ENCODE data around the gene PPP1R13L.
A peak's percentile ranks its signal among the peaks of the same experiment; 100 is the strongest.
"Not testable (repeated sequence)": the region's sequence is repeated elsewhere in the genome, so short reads cannot be mapped to it uniquely, and the experiment has no call there.

The PPP1R13L gene

DNA sequence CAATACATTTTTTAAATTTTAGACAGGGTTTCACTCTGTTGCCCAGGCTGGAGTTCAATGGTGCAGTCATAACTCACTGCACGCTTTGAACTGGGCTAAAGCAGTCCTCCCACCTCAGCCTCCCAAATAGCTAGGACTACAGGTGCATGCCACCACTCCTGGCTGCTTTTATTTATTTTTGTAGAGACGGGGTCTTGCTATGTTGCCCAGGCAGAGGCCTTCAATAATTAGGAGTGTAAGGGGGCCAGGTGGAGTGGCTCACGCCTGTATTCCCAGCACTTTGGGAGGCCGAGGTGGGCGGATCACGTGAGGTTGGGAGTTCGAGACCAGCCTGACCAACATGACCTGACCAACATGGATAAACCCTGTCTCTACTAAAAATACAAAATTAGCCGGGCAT lies 27.7 kb upstream of the PPP1R13L start:
- DNase-seq (ENCODE audit: low read depth, low spot score), result not testable (repeated sequence)

DNA sequence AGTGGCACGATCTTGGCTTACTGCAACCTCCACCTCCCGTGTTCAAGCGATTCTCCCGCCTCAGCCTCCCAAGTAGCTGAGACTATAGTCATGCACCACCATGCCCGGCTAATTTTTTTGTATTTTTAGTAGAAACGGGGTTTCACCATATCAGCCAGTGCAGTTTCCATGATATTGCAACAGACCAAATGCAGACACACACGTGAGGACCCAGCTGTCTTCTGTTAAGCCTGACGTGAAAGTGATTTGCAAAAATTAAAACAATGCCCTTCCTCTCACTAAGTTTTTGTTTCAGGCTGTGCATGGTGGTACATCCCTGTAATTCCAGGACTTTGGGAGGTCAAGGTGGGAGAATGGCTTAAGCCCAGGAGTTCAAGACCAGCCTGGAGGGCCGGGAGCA lies 26.1 kb upstream of the PPP1R13L start:
- DNase-seq (ENCODE audit: low read depth, low spot score), result not testable (repeated sequence)

DNA sequence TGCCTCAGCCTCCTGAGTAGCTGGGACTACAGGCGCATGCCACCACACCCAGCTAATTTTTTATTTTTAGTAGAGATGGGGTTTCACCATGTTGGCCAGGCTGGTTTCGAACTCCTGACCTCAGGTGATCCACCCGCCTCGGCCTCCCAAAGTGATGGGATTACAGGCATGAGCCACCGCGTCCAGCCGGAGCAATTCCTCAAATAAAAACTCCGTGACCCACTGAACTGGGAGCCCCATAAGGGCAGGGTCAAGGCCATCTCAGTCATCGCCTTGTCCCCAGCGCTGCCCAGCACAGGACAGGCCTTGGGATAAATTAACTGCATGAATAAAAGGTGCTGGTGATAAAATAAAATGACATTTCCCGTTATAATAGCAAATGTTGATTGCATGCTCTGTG lies 25.0 kb upstream of the PPP1R13L start:
- not testable (repeated sequence) for DNase-seq (ENCODE audit: low read depth, low spot score)

DNA sequence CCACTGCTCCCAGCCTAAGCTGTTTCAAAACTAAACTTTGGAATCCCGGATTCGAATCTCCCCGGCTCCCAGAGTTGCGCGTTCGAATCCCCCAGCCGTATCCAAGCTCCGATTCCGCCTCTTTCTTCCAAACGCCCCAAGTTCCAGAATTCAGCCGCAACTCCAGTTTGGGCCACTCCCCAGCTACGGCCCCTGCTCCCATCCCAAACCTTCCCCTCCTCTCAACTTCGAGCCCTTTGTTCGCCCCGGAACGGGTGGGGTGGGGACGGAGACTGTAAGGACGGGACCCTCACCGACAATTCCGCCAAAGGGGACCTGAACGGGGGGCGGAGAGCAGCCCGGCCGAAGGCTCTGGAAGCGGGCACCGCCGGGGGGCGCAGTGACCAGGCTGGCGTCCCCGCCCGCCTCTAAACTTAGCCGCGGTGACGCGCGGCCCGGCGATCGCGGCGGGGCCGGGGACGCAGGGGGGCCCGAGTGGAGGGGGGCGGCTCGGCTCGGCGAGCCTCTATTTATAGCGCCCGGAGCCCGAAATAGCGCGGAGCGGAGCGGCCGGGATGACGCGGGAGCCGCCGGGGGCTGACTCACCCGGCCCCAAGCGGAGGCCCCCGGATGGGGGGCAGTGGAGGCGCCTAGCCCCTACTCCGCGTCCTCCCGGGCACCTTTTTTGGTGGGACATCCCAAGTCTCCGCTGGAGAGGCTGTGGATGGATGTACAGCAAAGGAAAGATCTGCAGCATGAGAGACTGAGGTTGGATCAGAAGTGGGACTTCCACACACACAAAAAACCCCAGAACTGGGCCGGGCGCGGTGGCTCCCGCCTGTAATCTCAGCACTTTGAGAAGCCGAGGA lies 23.7 kb upstream of the PPP1R13L start:
- no peak for DNase-seq (ENCODE audit: low read depth, low spot score)

DNA sequence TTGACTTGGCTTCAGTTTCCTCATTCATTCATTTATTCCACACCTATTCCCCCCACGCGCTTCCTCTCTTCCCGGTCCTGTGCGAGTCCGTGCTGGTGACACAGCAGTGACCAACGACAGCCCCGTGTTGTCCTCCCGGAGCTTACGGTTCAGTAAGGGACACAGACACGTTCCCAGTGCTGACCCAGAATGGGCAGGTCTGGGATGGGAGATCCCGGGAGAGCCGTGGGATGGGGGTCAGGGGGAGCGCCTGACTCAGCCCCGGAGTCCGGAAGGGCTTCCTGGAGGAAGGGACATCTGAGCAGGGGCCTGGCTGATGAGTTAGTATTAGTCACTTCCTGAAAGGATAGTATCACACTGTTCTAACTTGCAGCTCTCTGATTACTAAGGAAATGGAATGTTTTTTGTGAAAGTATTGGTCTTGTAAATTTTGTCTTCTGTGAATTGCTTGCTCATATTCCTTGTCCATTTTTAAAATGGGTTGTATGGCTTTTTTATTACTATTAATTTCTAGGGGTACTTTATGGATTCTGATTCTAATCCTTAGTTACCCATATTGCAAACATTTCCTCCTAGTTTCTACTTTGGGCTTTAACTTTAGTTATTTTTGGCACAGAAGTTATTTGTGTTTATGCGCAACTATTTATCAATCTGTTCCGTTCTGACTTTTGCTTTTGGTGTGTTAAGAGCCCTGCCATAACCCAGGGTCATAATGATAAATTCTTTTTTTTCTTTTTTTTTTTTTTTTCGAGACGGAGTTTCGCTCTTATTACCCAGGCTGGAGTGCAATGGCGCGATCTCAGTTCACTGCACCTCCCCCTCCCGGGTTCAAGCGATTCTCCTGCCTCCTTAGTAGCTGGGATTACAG lies 19.6 kb upstream of the PPP1R13L start:
- no peak for DNase-seq (ENCODE audit: low read depth, low spot score)

DNA sequence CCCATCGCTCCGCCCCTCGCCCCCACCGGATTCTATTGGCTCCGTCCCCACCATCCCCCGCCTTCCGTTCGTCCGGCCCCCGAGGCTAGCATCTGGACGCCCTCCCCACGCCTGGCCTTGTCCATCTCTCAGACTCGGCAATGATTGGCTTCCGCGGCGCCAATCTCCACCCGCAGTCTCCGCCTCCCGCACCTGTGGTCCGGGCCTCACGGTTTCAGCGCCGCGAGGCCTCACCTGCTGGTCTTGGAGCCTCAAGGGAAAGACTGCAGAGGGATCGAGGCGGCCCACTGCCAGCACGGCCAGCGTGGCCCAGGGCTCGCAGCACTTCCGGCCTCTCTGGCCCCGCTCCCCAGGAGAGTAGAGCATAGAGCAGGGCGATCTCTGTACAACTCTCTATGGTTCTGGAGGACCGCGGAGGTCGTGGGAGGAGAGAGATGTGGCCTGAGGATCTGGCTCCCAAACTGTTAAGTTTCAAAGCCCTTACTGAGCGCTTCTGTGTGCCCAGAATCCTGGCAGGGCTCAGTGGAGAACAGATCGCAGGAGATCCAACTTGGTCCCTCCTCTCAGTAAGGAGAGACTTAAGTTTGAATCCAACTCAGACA lies 18.8 kb upstream of the PPP1R13L start, which contains the start of gene ERCC1:
ERCC1 (minus strand) TSS at position 329 of the 602 bp plus-strand sequence. CDS start 543 bp downstream, outside the sequence.
- DNase-seq (ENCODE audit: low read depth, low spot score), result peak; percentile 94

DNA sequence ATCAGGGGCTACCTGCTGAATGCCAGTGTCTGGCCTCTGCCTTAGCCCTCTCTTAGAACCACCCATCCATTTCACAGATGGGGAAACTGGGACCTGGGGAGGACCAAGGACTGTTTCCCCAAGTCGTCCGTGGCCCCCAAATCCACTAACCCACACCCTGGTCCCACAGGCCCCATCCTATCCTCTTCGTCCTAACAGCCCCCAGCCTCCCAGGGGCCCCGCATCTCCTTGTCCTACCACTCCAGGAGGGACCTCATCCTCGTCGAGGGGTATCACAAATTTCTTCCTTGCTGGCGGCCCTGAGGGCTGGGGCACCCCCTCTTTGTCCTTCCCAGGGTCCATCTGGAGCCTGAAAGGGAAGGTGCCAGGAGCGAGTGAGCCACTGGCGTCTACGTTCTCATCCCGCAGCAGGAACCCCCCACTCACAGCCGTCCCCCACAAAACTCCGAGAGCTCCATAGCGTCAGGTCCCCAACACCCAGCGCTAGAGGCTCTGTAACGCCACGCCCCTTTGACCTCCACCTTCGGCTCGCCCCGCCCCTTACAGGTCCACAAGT lies 18.2 kb upstream of the PPP1R13L start:
- DNase-seq (ENCODE audit: low read depth, low spot score), result no peak

DNA sequence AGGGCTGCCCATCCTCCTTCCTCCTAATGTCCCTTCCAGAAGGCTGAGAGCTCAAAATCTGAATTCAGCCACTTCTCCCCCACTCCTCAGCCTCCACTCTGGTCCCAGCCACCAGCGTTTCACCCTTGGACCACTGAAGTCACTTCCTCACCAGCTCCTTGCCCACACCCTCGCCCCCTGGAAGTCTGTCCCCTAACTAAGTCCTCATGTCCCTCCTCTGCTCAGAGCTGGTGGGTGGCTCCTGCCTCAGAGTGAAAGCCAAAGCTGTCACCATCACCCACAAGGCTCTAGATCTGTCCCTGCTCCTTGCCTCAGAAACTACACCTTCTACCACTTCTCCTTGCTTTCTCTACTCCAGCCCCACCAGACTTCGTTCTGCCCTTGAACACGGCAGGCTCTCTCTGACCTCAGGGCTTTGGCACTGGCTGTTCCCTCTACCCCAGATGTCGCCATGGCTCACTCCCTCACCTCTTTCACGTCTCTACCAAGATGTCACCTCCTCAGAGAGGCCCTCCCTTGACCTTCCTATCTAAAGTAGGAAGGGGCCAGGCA lies 17.2 kb upstream of the PPP1R13L start:
- no peak for DNase-seq (ENCODE audit: low read depth, low spot score)

DNA sequence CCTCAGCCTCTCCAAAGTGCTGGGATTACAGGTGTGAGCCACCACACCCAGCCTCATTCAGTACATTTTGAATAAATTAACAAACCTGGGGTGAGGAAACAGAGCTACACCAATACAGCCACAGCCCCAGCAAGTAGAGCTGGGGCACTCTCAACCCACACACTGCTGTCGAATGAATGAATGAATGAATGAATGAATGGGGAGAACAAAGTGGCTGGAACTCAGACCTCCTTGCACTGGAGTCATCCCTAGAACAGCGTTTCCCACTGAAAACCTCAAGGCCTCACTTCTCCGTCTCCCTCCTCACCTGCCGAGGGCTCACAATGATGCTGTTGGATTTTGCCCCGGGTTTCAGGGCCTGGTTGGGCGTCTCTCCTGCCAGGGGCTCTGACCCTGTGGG lies 16.0 kb upstream of the PPP1R13L start:
- DNase-seq (ENCODE audit: low read depth, low spot score), result no peak

DNA sequence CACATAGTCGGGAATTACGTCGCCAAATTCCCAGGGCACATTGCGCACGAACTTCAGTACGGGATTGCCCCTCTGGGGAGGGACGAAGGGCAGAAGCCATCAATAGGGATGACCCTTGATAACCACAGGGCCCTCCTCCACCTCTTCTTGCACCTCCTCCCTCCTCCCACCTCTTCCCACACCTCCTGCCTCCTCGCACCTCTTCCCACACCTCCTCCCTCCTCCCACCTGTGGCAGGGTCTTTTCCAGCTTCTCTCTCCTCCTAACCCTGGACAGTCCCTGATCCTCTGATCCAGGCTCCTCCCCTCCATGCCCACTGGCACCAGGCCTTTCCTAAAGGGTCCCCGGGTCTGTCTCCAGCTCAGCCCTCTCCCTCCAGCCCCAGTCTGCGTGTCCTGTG lies 15.5 kb upstream of the PPP1R13L start:
- DNase-seq (ENCODE audit: low read depth, low spot score), result no peak

DNA sequence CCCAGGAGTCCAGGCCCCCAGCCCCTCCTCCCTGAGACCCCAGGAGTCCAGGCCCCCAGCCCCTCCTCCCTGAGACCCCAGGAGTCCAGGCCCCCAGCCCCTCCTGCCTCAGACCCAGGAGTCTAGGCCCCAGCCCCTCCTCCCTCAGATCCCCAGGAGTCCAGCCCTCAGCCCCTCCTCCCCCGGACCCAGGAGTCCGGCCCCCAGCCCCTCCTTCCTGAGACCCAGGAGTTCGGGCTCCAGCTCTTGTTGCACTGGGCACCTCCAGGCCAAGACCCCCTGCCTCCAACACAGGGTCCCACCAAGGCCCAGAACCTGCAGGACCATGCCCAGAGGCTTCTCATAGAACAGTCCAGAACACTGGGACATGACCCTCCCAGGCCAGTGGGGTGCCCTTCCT lies 15.0 kb upstream of the PPP1R13L start:
- no peak for DNase-seq (ENCODE audit: low read depth, low spot score)

DNA sequence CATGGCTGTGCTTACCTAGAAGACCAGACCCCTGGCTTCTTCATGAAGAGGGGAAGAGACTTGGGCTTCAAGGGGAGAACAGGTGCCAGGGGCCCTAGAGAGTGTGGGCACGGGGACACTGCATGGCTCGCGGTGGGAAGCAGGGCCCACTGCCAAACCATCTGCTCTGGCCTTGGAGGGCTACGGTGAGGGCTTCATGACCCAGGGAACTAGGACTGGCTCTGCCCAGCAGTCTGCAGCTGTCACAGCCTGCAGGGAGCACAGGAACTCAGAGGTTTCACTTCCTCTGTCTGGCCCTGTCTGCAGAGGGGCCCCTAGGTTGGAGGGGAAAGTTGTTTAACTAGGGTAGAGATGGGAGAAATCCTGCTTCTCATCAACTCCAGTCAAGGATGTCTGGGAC lies 14.5 kb upstream of the PPP1R13L start:
- no peak for DNase-seq (ENCODE audit: low read depth, low spot score)

DNA sequence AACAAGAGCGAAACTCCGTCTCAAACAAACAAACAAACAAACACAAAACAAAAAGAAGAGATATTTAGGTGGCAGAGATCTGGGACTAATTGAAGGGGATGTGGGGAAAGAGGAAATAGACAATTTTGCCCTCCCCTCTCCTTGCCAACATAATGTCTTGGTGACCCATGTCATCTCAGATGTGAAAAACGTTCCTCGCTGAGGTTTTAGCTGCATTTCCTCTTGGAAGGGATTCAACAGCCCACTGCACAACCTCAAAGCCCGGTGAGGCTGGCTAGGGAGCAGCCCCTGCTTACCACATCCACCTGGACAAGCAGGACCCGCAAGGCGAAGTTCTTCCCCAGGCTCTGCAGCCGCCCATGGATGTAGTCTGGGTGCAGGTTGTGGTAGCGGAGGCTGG lies 13.9 kb upstream of the PPP1R13L start:
- DNase-seq (ENCODE audit: low read depth, low spot score), result no peak

DNA sequence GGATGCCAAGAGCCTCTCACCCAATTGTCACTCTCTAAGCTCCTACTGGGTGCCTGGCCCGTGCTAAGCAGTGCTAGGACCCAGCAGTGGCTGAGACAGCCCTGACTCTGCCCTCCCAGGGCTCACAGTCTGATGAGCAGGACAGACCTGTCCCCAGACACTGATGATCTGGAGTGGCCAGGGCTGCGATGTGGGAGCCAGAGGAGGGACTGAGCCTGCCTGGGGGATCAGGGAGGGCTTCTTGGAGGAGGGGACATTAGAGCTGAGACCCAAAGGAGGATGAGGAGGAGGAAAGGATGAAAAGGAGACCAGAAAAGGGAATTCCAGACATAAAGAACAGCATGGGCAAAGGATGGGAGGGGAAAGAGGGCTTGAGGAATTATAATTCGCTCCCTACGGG lies 12.3 kb upstream of the PPP1R13L start:
- DNase-seq (ENCODE audit: low read depth, low spot score), result no peak

DNA sequence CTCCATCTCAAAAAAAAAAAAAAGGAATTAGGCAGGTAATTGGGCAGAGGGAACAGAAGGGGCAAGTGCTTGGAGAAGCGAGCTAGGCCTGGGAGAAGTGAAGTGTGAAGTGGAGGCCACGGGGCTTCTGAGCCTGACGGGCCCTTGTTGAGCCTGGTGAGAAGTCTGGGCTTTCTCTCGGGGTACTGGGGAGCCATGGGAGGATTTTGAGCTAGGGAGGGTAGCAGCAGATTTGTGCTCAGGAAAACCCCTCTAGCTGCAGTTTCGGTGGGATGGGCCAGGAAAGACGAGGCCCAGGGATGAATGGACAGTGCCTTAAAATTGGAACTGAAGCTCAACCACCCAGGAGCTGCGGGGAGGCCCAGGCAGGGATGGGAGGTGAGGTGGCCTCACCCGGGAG lies 9.6 kb upstream of the PPP1R13L start:
- DNase-seq (ENCODE audit: low read depth, low spot score), result no peak

DNA sequence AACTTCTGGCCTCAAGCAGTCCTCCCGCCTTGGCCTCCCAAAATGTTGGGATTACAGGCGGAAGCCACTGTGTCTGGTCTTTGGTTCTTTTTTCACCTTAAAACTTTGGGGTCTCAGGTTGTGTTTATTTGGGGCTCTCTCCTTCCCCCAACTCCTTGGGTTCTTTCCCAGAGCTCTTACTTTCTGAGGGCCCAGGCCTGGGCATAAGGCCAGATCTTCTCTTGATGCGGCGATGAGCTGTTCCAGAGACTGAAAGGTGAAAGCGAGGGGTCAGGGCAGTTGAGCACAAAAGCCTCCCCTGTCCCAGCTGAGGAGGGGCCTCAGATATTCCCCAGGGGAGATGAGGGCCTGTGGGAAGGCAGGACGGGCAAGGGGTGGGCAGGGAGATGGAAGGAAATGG lies 8.6 kb upstream of the PPP1R13L start:
- no peak for DNase-seq (ENCODE audit: low read depth, low spot score)

DNA sequence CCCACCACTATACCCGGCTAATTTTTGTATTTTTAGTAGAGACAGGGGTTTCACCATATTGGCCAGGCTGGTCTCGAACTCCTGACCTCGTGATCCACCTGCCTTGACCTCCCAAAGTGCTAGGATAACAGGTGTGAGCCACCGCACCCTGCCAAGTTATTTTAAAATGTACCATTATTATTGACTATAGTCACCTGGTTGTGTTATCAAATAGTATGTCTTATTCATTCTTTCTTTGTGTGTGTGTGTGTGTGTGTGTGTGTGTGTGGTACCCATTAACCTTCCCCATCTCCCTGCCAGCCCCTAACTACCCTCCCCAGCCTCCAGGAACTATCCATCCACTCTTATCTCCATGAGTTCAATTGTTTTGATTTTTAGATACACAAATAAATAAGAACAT lies 5.5 kb upstream of the PPP1R13L start:
- DNase-seq (ENCODE audit: low read depth, low spot score), result not testable (repeated sequence)

DNA sequence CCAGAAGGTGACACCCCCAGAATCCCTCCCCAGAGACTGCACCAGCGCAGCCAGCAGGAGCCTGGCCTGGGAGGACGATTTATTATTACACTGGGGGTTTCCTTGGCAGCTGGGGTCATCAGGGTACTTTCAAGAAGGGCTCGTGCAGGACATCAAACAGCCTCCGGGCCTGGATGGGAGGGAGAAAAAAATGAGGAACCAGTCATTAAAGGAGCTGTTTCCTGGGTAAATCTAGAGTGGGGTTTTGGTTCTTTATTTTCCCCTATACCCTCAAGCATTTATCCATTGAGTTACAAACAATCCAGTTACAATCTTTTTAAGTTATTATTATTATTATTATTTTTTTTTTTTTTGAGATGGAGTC lies 4.7 kb upstream of the PPP1R13L start:
- DNase-seq (ENCODE audit: low read depth, low spot score), result no peak

DNA sequence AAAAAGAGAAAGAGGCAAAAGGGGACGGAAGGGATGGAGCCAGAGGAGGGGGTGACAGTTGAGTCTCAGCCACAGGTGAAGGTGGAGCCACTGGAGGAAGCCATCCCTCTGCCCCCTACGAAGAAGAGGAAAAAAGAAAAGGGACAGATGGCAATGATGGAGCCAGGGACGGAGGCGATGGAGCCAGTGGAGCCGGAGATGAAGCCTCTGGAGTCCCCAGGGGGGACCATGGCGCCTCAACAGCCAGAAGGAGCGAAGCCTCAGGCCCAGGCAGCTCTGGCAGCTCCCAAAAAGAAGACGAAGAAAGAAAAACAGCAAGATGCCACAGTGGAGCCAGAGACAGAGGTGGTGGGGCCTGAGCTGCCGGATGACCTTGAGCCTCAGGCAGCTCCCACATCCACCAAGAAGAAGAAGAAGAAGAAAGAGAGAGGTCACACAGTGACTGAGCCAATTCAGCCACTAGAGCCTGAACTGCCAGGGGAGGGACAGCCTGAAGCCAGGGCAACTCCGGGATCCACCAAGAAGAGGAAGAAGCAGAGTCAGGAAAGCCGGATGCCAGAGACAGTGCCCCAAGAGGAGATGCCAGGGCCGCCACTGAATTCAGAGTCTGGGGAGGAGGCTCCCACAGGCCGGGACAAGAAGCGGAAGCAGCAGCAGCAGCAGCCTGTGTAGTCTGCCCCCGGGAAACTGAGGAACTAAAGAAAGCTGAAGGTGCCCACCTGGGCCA lies 4.1 kb upstream of the PPP1R13L start:
- DNase-seq (ENCODE audit: low read depth, low spot score), result no peak

DNA sequence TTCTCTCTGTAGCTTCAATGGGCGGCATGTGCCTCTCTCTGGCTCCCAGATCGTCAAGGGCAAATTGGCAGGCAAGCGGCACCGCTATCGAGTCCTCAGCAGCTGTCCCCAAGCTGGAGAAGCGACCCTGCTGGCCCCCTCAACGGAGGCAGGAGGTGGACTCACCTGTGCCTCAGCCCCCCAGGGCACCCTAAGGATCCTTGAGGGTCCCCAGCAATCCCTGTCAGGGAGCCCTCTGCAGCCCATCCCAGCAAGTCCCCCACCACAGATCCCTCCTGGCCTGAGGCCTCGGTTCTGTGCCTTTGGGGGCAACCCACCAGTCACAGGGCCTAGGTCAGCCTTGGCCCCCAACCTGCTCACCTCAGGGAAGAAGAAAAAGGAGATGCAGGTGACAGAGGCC lies 3.3 kb upstream of the PPP1R13L start:
- DNase-seq (ENCODE audit: low read depth, low spot score), result no peak

DNA sequence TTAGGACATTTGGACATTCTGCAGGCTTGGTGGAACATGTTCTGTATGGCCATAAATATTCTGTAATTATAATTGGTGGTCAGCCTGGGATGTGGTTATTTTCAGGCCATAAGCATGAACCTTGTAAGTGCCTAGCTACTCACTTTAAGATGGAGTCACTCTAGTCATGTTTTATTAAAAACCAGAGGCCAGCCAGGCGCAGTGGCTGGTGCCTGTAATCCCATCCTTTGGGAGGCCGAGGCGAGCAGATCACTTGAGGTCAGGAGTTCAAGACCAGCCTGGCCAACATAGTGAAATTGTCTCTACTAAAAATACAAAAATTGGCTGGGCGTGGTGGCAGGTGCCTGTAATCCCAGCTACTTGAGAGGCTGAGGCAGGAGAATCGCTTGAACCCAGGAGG lies 2.7 kb upstream of the PPP1R13L start:
- DNase-seq (ENCODE audit: low read depth, low spot score), result not testable (repeated sequence)

Measured in iPS DF 19.7 (cell line).